Activated T-helper 2 cell treated with anti-CD3 and anti-CD28 coated beads, Interferon-gamma antibody, Interleukin-2, Interleukin-4, amounts not matched to agents 10 μg/mL and 5 μg/mL and 100 μg/mL, durations not matched to agents 14 hours and 24 hours and 36 hours (primary cell): ENCODE measurements around the gene PTPRB. TPM values are rescaled to one million over a fixed set of nuclear protein-coding genes. Genes with fewer than 3 reads are reported as not detected.

Experiments used
- DNase-seq: peaks from one replicate; pipeline ENCODE4 v3.0.0; 2021; ENCODE audit warnings: low spot score
- H3K27ac Mint-ChIP-seq: one replicate; pipeline ENCODE4 v1.8.0; 2021; ENCODE audit warnings: mixed read lengths
- H3K27me3 Mint-ChIP-seq: one replicate; pipeline ENCODE4 v1.8.0; 2021; ENCODE audit warnings: low read depth, mixed read lengths
- H3K36me3 Mint-ChIP-seq: one replicate; pipeline ENCODE4 v1.8.0; 2021; ENCODE audit warnings: low read depth, mixed read lengths
- H3K4me1 Mint-ChIP-seq: one replicate; pipeline ENCODE4 v1.8.0; 2021; ENCODE audit warnings: low read depth, mixed read lengths
- H3K4me3 Mint-ChIP-seq: one replicate; pipeline ENCODE4 v1.8.0; 2021; ENCODE audit warnings: low read depth, mild to moderate bottlenecking, moderate library complexity, mixed read lengths
- H3K9me3 Mint-ChIP-seq: one replicate; pipeline ENCODE4 v1.8.0; 2021; ENCODE audit warnings: mixed read lengths
- intact Hi-C: fragments of 100-400 bp; cut with micrococcal nuclease; formaldehyde crosslinking; loops from one replicate; pipeline ENCODE4 v1.15.1; 2023
- total RNA-seq: library from RNA; stranded (reverse); gene quantifications from 2 replicates; pipeline ENCODE4 v1.2.3, GENCODE V29; 2022

The PTPRB gene
- total RNA-seq, 1 donor from 2014 or later = not detected

GRCh38 chr12:70485704-70486103 lies 151.5 kb downstream of the PTPRB start:
- H3K27me3 Mint-ChIP-seq = peaks cover 4% of the 10 kb centered on the region
- intact Hi-C loops = no loop called here
- H3K9me3 Mint-ChIP-seq = no peaks in the 10 kb centered on the region
- no peak overlapping the region for H3K4me3 Mint-ChIP-seq
- no peak overlapping the region for H3K27ac Mint-ChIP-seq
- no peaks in the 10 kb centered on the region for H3K4me1 Mint-ChIP-seq
- no peak for DNase-seq
- H3K36me3 Mint-ChIP-seq = no peaks in the 10 kb centered on the region

DNA sequence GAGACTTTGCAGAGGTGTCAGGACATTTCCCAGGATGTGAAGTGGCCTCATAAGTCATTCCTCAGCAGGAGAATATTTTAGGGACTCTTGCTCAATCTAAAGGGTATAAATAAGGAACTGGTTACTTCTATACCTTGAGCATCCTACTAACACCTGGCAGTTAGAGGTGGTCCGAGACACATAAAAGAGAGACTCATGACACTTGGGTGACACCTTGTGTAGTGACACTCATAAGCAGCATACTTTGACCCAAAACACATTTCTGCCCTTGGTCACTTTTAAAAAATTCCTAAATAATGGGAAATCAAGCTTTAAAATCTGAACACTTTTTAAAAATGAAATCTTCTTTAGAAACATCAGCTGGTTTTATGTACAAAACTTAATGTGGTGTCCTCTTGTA lies 152.8 kb downstream of the PTPRB start:
- DNase-seq = no peak
- peaks cover 4% of the 10 kb centered on the region for H3K27me3 Mint-ChIP-seq
- no peak overlapping the region for H3K27ac Mint-ChIP-seq
- H3K4me3 Mint-ChIP-seq = no peak overlapping the region
- no peaks in the 10 kb centered on the region for H3K9me3 Mint-ChIP-seq
- H3K4me1 Mint-ChIP-seq = no peaks in the 10 kb centered on the region
- intact Hi-C loops = no loop called here
- H3K36me3 Mint-ChIP-seq = no peaks in the 10 kb centered on the region

DNA sequence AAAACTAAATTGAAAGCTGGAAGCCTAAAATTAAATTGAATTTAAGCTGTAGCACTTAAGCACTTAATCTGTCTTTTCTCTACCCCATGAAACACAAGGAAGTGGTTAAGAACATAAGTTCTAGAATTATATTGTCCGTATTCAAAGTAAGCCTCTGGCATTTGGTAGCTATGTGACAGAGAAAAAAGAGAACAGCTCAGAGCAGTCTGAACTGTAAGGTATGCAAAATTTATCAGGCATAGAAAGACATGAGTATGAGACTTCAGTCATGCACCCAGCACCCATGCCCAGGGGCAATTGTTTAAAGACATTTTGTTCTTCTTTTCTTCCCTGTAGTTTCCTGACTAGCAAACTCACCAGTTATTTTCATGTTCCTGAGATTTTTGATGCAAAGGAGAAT lies 154.5 kb downstream of the PTPRB start:
- H3K9me3 Mint-ChIP-seq = no peaks in the 10 kb centered on the region
- H3K4me1 Mint-ChIP-seq = no peaks in the 10 kb centered on the region
- no peak overlapping the region for H3K27ac Mint-ChIP-seq
- no peak for DNase-seq
- peaks cover 4% of the 10 kb centered on the region for H3K27me3 Mint-ChIP-seq
- H3K36me3 Mint-ChIP-seq = no peaks in the 10 kb centered on the region
- no peak overlapping the region for H3K4me3 Mint-ChIP-seq
- intact Hi-C loops = no loop called here

- Mint-ChIP-seq H3K9me3 (peaks cover 4% of the 10 kb centered on the region), H3K27me3 (no peaks in the 10 kb centered on the region), H3K4me3 (no peak overlapping the region), H3K4me1 (no peaks in the 10 kb centered on the region), H3K36me3 (no peaks in the 10 kb centered on the region), H3K27ac (no peak overlapping the region)
- no peak for DNase-seq
- intact Hi-C loops = no loop called here
Observed at GRCh38 chr12:70469221-70469820, 167.9 kb downstream of the PTPRB start.

DNA sequence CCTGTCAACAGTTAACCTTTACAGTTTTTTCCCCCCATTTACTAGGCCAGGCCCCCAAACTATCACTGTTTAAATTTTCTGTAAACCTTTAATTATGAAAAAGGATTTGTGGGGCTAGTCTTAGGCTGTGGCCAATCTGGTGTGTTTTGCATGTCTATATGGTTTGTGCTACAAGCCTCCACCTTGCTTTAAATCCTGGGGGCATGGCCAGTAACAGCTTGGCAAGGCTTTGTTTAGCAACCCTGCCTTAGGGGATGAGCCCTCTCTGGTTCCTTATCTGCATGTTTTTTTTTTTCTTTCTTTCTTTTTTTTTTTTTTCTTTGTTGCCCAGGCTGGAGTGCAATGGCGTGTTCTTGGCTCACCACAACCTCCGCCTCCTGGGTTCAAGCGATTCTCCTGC lies 168.5 kb downstream of the PTPRB start:
- Mint-ChIP-seq H3K4me1 (no peaks in the 10 kb centered on the region), H3K36me3 (no peaks in the 10 kb centered on the region), H3K4me3 (no peak overlapping the region), H3K27me3 (no peaks in the 10 kb centered on the region), H3K9me3 (peaks cover 9% of the 10 kb centered on the region), H3K27ac (no peak overlapping the region)
- intact Hi-C loops = no loop called here
- DNase-seq = no peak

GRCh38 chr12:70467918-70468733 lies 169.1 kb downstream of the PTPRB start:
- Mint-ChIP-seq H3K4me3 (no peak overlapping the region), H3K27me3 (no peaks in the 10 kb centered on the region), H3K27ac (no peak overlapping the region), H3K9me3 (peaks cover 13% of the 10 kb centered on the region), H3K36me3 (no peaks in the 10 kb centered on the region), H3K4me1 (no peaks in the 10 kb centered on the region)
- DNase-seq = no peak
- intact Hi-C loops = no loop called here

- peaks cover 13% of the 10 kb centered on the region for H3K9me3 Mint-ChIP-seq
- no peaks in the 10 kb centered on the region for H3K4me1 Mint-ChIP-seq
- no peak overlapping the region for H3K27ac Mint-ChIP-seq
- intact Hi-C loops = no loop called here
- no peak for DNase-seq
- no peaks in the 10 kb centered on the region for H3K36me3 Mint-ChIP-seq
- H3K4me3 Mint-ChIP-seq = no peak overlapping the region
- no peaks in the 10 kb centered on the region for H3K27me3 Mint-ChIP-seq
Observed at GRCh38 chr12:70467476-70467875, 169.8 kb downstream of the PTPRB start.

GRCh38 chr12:70466753-70467152 lies 170.5 kb downstream of the PTPRB start:
- no peak for DNase-seq
- intact Hi-C loops = no loop called here
- no peaks in the 10 kb centered on the region for H3K27me3 Mint-ChIP-seq
- no peak overlapping the region for H3K4me3 Mint-ChIP-seq
- H3K27ac Mint-ChIP-seq = no peak overlapping the region
- H3K4me1 Mint-ChIP-seq = no peaks in the 10 kb centered on the region
- no peaks in the 10 kb centered on the region for H3K36me3 Mint-ChIP-seq
- peaks cover 13% of the 10 kb centered on the region for H3K9me3 Mint-ChIP-seq
